SK-N-SH (cell line): ENCODE results near the gene CRISPLD2. TPM values are rescaled to one million over a fixed set of nuclear protein-coding genes. Genes with fewer than 3 reads are reported as not detected.

Experiments used
- CTCF ChIA-PET: fragments of 300-600, 350-600 bp; formaldehyde crosslinking; extraction: SDS; loops from one replicate; lab custom pipeline; 2021; lab: Yijun Ruan, JAX
- POLR2A ChIA-PET: fragments of 350-600 bp; sonication (Branson Sonifier 250); formaldehyde crosslinking; extraction: SDS; loops from one replicate; lab custom pipeline; 2020; ENCODE audit warnings: antibody characterized with exemption, inconsistent platforms; lab: Yijun Ruan, JAX
- DNase-seq: peaks from one replicate; pipeline ENCODE4 v3.0.0; 2012
- H2AFZ ChIP-seq: fragments of 200-600 bp; sonication (generic); 2 replicates; pipeline ENCODE4 v1.8.1; 2016; ENCODE audit warnings: antibody characterized with exemption, mild to moderate bottlenecking, low read depth
- H3F3A ChIP-seq: fragments of 200-600 bp; sonication (generic); replicated peaks from 2 replicates; pipeline ENCODE3; 2016; ENCODE audit warnings: antibody characterized with exemption, mild to moderate bottlenecking; ENCODE audit not compliant: insufficient read depth
- H3K27ac ChIP-seq, 2 experiments: fragments of 200-500 bp in 1 of 2; fragments of 200-600 bp in 1 of 2; sonication (Bioruptor generic) in 1 of 2; sonication (generic), shearing (Covaris generic) in 1 of 2; 2 replicates each; pipeline versions ENCODE4 v1.5.1 to v1.6.1; 2014 to 2016; ENCODE audit warnings: low read depth in 2 of 2, inconsistent platforms in 1 of 2, low read length in 1 of 2, mild to moderate bottlenecking in 1 of 2, mixed read lengths in 1 of 2
- H3K27me3 ChIP-seq: fragments of 200-600 bp; sonication (generic), shearing (Covaris generic); 2 replicates; pipeline ENCODE4 v1.6.1; 2016; ENCODE audit warnings: mixed run types; ENCODE audit not compliant: insufficient read depth
- H3K36me3 ChIP-seq, 2 experiments: fragments of 200-500 bp in 1 of 2; fragments of 200-600 bp in 1 of 2; sonication (Bioruptor generic) in 1 of 2; sonication (generic) in 1 of 2; replicated peaks in 1 of 2; 2 replicates each; pipeline versions ENCODE3 to v1.5.1; 2014 to 2016; ENCODE audit warnings: low read length in 1 of 2, mild to moderate bottlenecking in 1 of 2; ENCODE audit not compliant: insufficient read depth in 2 of 2, control insufficient read depth in 1 of 2
- H3K4me1 ChIP-seq, 2 experiments: fragments of 200-500 bp in 1 of 2; fragments of 200-600 bp in 1 of 2; sonication (Bioruptor generic) in 1 of 2; sonication (generic), shearing (Covaris generic) in 1 of 2; 2 replicates each; pipeline versions ENCODE4 v1.5.1 to v1.6.1; 2014 to 2016; ENCODE audit warnings: low read depth in 1 of 2, low read length in 1 of 2, mixed run types in 1 of 2; ENCODE audit not compliant: insufficient read depth in 2 of 2, control insufficient read depth in 1 of 2
- H3K4me2 ChIP-seq: fragments of 200-600 bp; sonication (generic), shearing (Covaris generic); 2 replicates; pipeline ENCODE4 v1.6.1; 2017; ENCODE audit warnings: mixed run types
- H3K4me3 ChIP-seq, 2 experiments: fragments of 200-500 bp in 1 of 2; fragments of 200-600 bp in 1 of 2; sonication (Bioruptor generic) in 1 of 2; sonication (generic), shearing (Covaris generic) in 1 of 2; 2 replicates each; pipeline versions ENCODE4 v1.5.1 to v1.8.1; 2014 to 2016; ENCODE audit warnings: low read depth in 2 of 2, inconsistent platforms in 1 of 2, low read length in 1 of 2, mild to moderate bottlenecking in 1 of 2, mixed read lengths in 1 of 2, moderate library complexity in 1 of 2
- H3K79me2 ChIP-seq: fragments of 200-600 bp; sonication (generic); 2 replicates; pipeline ENCODE4 v1.8.1; 2017; ENCODE audit warnings: mild to moderate bottlenecking; ENCODE audit not compliant: insufficient read depth
- H3K9ac ChIP-seq: fragments of 200-600 bp; sonication (generic); 2 replicates; pipeline ENCODE4 v1.6.1; 2017; ENCODE audit warnings: mixed run types
- H3K9me2 ChIP-seq: fragments of 200-600 bp; sonication (generic); 2 replicates; pipeline ENCODE4 v1.6.1; 2017; ENCODE audit warnings: mixed run types
- H3K9me3 ChIP-seq: fragments of 200-600 bp; sonication (generic); 2 replicates; pipeline ENCODE4 v1.6.1; 2017; ENCODE audit warnings: mixed run types, mild to moderate bottlenecking, moderate library complexity
- H4K20me1 ChIP-seq: fragments of 200-600 bp; sonication (generic); 2 replicates; pipeline ENCODE4 v1.6.1; 2017; ENCODE audit warnings: mild to moderate bottlenecking, mixed run types; ENCODE audit not compliant: insufficient read depth
- CHD2 ChIP-seq: fragments of 150-350 bp; IDR thresholded peaks from 2 replicates; pipeline ENCODE4 v1.6.1; 2018; ENCODE audit warnings: low read length; ENCODE audit not compliant: partially characterized antibody
- CTCF ChIP-seq: fragments of 200-600 bp; sonication (generic); IDR thresholded peaks from 2 replicates; pipeline ENCODE4 v1.6.1; 2017; ENCODE audit warnings: antibody characterized with exemption, mild to moderate bottlenecking, moderate library complexity
- EP300 ChIP-seq, 2 experiments: IDR thresholded peaks; 2 replicates each; pipeline versions ENCODE4 v1.4.0 to v1.6.1; 2012; ENCODE audit warnings: borderline replicate concordance in 1 of 2, low read depth in 1 of 2, low read length in 1 of 2
- GABPA ChIP-seq: IDR thresholded peaks from 2 replicates; pipeline ENCODE4 v1.4.0; 2012; ENCODE audit warnings: low read depth, mild to moderate bottlenecking
- GATA2 ChIP-seq: sonication (generic); formaldehyde crosslinking; IDR thresholded peaks from 2 replicates; pipeline ENCODE4 v1.5.0; 2020; ENCODE audit warnings: mild to moderate bottlenecking, missing genetic modification reagents
- JUND ChIP-seq: IDR thresholded peaks from 2 replicates; pipeline ENCODE4 v1.4.0; 2012
- NFIC ChIP-seq: IDR thresholded peaks from 2 replicates; pipeline ENCODE4 v1.4.0; 2012; ENCODE audit warnings: borderline replicate concordance
- POLR2AphosphoS5 ChIP-seq: IDR thresholded peaks from 2 replicates; pipeline ENCODE4 v1.6.1; 2012; ENCODE audit warnings: low read depth, low read length
- RCOR1 ChIP-seq: fragments of 150-350 bp; IDR thresholded peaks from 2 replicates; pipeline ENCODE4 v1.6.1; 2017; ENCODE audit warnings: antibody characterized with exemption, low read length
- RXRA ChIP-seq: IDR thresholded peaks from 2 replicates; pipeline ENCODE4 v1.4.0; 2012; ENCODE audit warnings: low read depth, mild to moderate bottlenecking, borderline replicate concordance
- SIN3A ChIP-seq: IDR thresholded peaks from 2 replicates; pipeline ENCODE4 v1.6.1; 2012; ENCODE audit warnings: low read depth, mild to moderate bottlenecking, low read length, moderate library complexity, borderline replicate concordance
- SMC3 ChIP-seq: IDR thresholded peaks from 2 replicates; pipeline ENCODE4 v1.6.1; 2012; ENCODE audit warnings: low read depth, low read length, improper control_type of control experiment
- TAF1 ChIP-seq: IDR thresholded peaks from 2 replicates; pipeline ENCODE4 v1.6.1; 2012; ENCODE audit warnings: low read depth, mild to moderate bottlenecking, low read length, moderate library complexity, borderline replicate concordance
- TCF12 ChIP-seq: IDR thresholded peaks from 2 replicates; pipeline ENCODE4 v1.4.0; 2012
- TEAD4 ChIP-seq: IDR thresholded peaks from 2 replicates; pipeline ENCODE4 v1.4.0; 2012; ENCODE audit warnings: mild to moderate bottlenecking, borderline replicate concordance; ENCODE audit not compliant: insufficient read depth
- USF1 ChIP-seq: IDR thresholded peaks from 2 replicates; pipeline ENCODE4 v1.4.0; 2012; ENCODE audit warnings: low read depth, borderline replicate concordance
- USF2 ChIP-seq: fragments of 150-350 bp; IDR thresholded peaks from 2 replicates; pipeline ENCODE4 v1.6.1; 2017; ENCODE audit warnings: antibody characterized with exemption, low read length, low read depth, borderline replicate concordance
- WGBS: methylation state at CpG from one replicate; pipeline ENCODE4 v1.1.6; 2017; ENCODE audit warnings: low lambda C conversion rate; 5-methylcytosine and 5-hydroxymethylcytosine counted together
- polyA plus RNA-seq, 3 experiments: library from polyadenylated mRNA; depleted of rRNA; stranded (reverse); fragments of >200 nt; gene quantifications; 2 replicates each; pipeline ENCODE4 v1.2.3, GENCODE V29; 2012

CRISPLD2 gene
- polyA plus RNA-seq, 1 of the 3 experiments (the other 2 are of a cell fraction) = 6.3 TPM

- POLR2A ChIA-PET = no interaction called here
Observed at GRCh38 chr16:84931506-84931905, 111.7 kb downstream of the CRISPLD2 start.

GRCh38 chr16:84932681-84933080, 112.9 kb downstream of the CRISPLD2 start:
- TF ChIP-seq SIN3A = no peak
- TF ChIP-seq CHD2 = no peak
- no peak for TF ChIP-seq RCOR1
- DNase-seq = no peak
- POLR2A ChIA-PET = no interaction called here
- 65% methylated on average over 4 of the region's 5 CpGs for WGBS
- Histone ChIP-seq H3K9ac (no peak overlapping the region), H2AFZ (no peak overlapping the region), H3K27me3 (no peaks in the 10 kb centered on the region), H3K79me2 (no peaks in the 10 kb centered on the region), H3F3A (no peaks in the 10 kb centered on the region), H3K36me3 (no peaks in the 10 kb centered on the region), H3K4me1 (peaks cover 0 to 11% of the 10 kb centered on the region in 2 experiments; a peak in 1 of 4 replicates), H3K9me3 (no peaks in the 10 kb centered on the region), H3K4me3 (no peak overlapping the region), H3K4me2 (no peak overlapping the region), H3K9me2 (no peaks in the 10 kb centered on the region), H3K27ac (no peak overlapping the region), H4K20me1 (no peaks in the 10 kb centered on the region)
- CTCF ChIA-PET = interaction anchor here (0.6 to 4.6 kb wide), 7 partner anchors 20 to 847 kb away, joined by 3 to 26 read pairs (median 4); no protein-coding TSS in a partner anchor

More at GRCh38 chr16:84931506-84931905, 111.7 kb downstream of the CRISPLD2 start:
- no peaks in the 10 kb centered on the region for H3K9me2 ChIP-seq
- DNase-seq = no peak
- no peak overlapping the region for H2AFZ ChIP-seq
- WGBS = 65% methylated on average over 3 of the region's 8 CpGs
- H3K4me3 ChIP-seq = no peak overlapping the region
- no peak overlapping the region for H3K4me2 ChIP-seq
- H3K4me1 ChIP-seq = peaks cover 0 to 11% of the 10 kb centered on the region in 2 experiments; a peak in 1 of 4 replicates
- CTCF ChIA-PET = interaction anchor here (1.3 to 4.6 kb wide), 6 partner anchors 21 to 205 kb away, joined by 4 to 26 read pairs (median 6); no protein-coding TSS in a partner anchor
- TF ChIP-seq TEAD4 (no peak), GABPA (no peak), NFIC (no peak), JUND (no peak)
- H4K20me1 ChIP-seq = no peaks in the 10 kb centered on the region
- no peaks in the 10 kb centered on the region for H3F3A ChIP-seq
- H3K27ac ChIP-seq = no peak overlapping the region
- H3K9ac ChIP-seq = no peak overlapping the region
- H3K79me2 ChIP-seq = no peaks in the 10 kb centered on the region
- no peaks in the 10 kb centered on the region for H3K36me3 ChIP-seq
- H3K27me3 ChIP-seq = no peaks in the 10 kb centered on the region
- H3K9me3 ChIP-seq = no peaks in the 10 kb centered on the region

GRCh38 chr16:84933774-84934631, 114.2 kb downstream of the CRISPLD2 start:
- Histone ChIP-seq H3K79me2 (no peaks in the 10 kb centered on the region), H3K9me2 (no peaks in the 10 kb centered on the region), H3K9ac (no peak overlapping the region), H2AFZ (no peak overlapping the region), H3K27ac (no peak overlapping the region), H3K27me3 (no peaks in the 10 kb centered on the region), H3K9me3 (no peaks in the 10 kb centered on the region), H3K4me1 (peaks cover 0 to 11% of the 10 kb centered on the region in 2 experiments; a peak in 1 of 4 replicates), H4K20me1 (no peaks in the 10 kb centered on the region), H3F3A (no peaks in the 10 kb centered on the region), H3K4me2 (no peak overlapping the region), H3K36me3 (no peaks in the 10 kb centered on the region), H3K4me3 (no peak overlapping the region)
- DNase-seq = peak; percentile 48
- CTCF ChIA-PET = interaction anchor here (0.8 to 4.6 kb wide), 8 partner anchors 9 to 180 kb away, joined by 3 to 26 read pairs (median 4); no protein-coding TSS in a partner anchor
- WGBS = 81% methylated on average over 12 of the region's 29 CpGs
- POLR2A ChIA-PET = no interaction called here
- TF ChIP-seq POLR2AphosphoS5 = no peak
- TF ChIP-seq USF1 = no peak
- TF ChIP-seq CTCF = no peak
- no peak for TF ChIP-seq JUND
- no peak for TF ChIP-seq TEAD4
- no peak for TF ChIP-seq SIN3A
- TF ChIP-seq RXRA = no peak
- no peak for TF ChIP-seq USF2
- TF ChIP-seq GABPA = no peak
- TF ChIP-seq GATA2 = no peak
- TF ChIP-seq EP300 (IDR thresholded peaks at IDR 0.05; ENCODE audit: borderline replicate concordance in 1 of 2, low read depth in 1 of 2, low read length in 1 of 2) = no peak
- no peak for TF ChIP-seq TAF1
- TF ChIP-seq TCF12 = no peak
- no peak for TF ChIP-seq SMC3
